ENCODE data around the gene APBA2.

The APBA2 gene

GRCh38 chr15:28983432-28984311 is 97.9 kb downstream of the APBA2 start:
- no peak for DNase-seq (ENCODE audit: low read depth)

GRCh38 chr15:28984421-28985315 is 98.9 kb downstream of the APBA2 start:
- DNase-seq (ENCODE audit: low read depth), result no peak

GRCh38 chr15:28985316-28985645 is 99.5 kb downstream of the APBA2 start:
- no peak for DNase-seq (ENCODE audit: low read depth)

GRCh38 chr15:28985691-28986090 is 99.9 kb downstream of the APBA2 start:
- DNase-seq (ENCODE audit: low read depth), result no peak

GRCh38 chr15:28986108-28986507 is 100.3 kb downstream of the APBA2 start:
- no peak for DNase-seq (ENCODE audit: low read depth)

GRCh38 chr15:28986726-28987125 is 101.0 kb downstream of the APBA2 start:
- DNase-seq (ENCODE audit: low read depth), result no peak

- DNase-seq (ENCODE audit: low read depth), result no peak
These were observed 101.6 kb downstream of the APBA2 start for GRCh38 chr15:28987337-28987736.

- no peak for DNase-seq (ENCODE audit: low read depth)
These were observed 103.6 kb downstream of the APBA2 start for GRCh38 chr15:28989239-28989830.

- no peak for DNase-seq (ENCODE audit: low read depth)
These were observed 104.1 kb downstream of the APBA2 start for GRCh38 chr15:28989896-28990295.

GRCh38 chr15:28990390-28990789 is 104.6 kb downstream of the APBA2 start:
- DNase-seq (ENCODE audit: low read depth), result no peak

- no peak for DNase-seq (ENCODE audit: low read depth)
These were observed 105.7 kb downstream of the APBA2 start for GRCh38 chr15:28991236-28992171.

GRCh38 chr15:28992336-28992864 is 106.6 kb downstream of the APBA2 start:
- DNase-seq (ENCODE audit: low read depth), result no peak

GRCh38 chr15:28993051-28993719 is 107.4 kb downstream of the APBA2 start:
- DNase-seq (ENCODE audit: low read depth), result no peak

GRCh38 chr15:28993720-28994053 is 107.9 kb downstream of the APBA2 start:
- no peak for DNase-seq (ENCODE audit: low read depth)

- peak; percentile 14 for DNase-seq (ENCODE audit: low read depth)
These were observed 108.5 kb downstream of the APBA2 start for GRCh38 chr15:28994142-28994830.

- no peak for DNase-seq (ENCODE audit: low read depth)
These were observed 109.2 kb downstream of the APBA2 start for GRCh38 chr15:28994831-28995596.

GRCh38 chr15:28995705-28996104 is 109.9 kb downstream of the APBA2 start:
- DNase-seq (ENCODE audit: low read depth), result no peak

- no peak for DNase-seq (ENCODE audit: low read depth)
These were observed 110.5 kb downstream of the APBA2 start for GRCh38 chr15:28996289-28996688.

- DNase-seq (ENCODE audit: low read depth), result no peak
These were observed 111.2 kb downstream of the APBA2 start for GRCh38 chr15:28996953-28997352.

Measured in stimulated activated CD8-positive, alpha-beta memory T cell treated with anti-CD3 and anti-CD28 coated beads, Interleukin-15, amount 100 ng/mL, for 1 hour (primary cell).